AG20443 (cell line): Measurements from ENCODE around the gene IL13.
A peak's percentile ranks its signal among the peaks of the same experiment; 100 is the strongest.

Experiments
- DNase-seq: peaks from one replicate; pipeline ENCODE4 v3.0.0; 2012; ENCODE audit warnings: low spot score, mixed read lengths

The IL13 gene

DNA sequence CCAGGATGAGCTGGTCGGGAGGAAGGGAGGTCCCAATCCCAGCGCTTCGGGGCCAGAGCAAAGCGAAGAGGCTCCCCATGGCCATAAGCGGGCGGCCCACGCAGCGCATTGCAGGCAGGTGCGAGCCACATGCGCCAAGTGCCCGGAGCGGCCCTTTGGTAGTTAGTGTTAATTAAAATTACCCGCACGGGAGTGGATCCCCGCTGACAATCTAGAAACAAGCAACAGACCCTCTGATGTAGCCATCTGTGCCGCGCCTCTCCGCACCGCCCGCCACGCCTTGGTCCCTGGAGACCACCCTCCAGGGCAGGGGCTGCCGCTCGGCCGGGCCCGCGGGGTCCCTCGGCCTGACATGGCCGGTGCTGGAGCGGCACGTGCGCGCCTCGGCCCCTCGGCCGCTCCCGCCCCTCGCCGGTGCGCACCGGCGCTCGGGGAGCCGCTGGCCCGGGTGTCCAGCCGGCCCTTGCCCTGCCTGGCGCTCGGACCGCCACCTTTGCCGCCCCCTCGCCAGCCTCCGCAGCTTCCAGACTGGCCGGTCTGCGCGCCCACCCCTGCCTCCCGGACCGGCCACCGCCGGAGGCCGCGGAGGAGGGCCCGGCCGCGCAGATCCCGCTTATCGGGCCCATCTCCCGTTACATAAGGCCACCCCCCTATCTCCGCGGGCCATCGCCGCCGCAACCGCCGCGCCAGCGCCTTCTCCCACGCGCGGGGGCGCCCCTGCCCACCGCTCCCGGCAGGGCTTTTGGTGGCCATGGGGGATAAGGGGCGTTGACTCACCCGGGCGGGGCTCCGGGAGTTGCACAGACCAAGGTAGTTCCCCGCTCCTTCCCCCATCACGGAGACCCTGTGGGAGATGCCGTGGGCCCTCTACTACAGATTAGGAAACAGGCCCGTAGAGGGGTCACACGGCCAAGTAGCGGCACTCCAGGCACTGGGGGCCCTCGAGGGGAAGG is 1.9 kb upstream of the IL13 start:
- DNase-seq = peak; percentile 62

DNA sequence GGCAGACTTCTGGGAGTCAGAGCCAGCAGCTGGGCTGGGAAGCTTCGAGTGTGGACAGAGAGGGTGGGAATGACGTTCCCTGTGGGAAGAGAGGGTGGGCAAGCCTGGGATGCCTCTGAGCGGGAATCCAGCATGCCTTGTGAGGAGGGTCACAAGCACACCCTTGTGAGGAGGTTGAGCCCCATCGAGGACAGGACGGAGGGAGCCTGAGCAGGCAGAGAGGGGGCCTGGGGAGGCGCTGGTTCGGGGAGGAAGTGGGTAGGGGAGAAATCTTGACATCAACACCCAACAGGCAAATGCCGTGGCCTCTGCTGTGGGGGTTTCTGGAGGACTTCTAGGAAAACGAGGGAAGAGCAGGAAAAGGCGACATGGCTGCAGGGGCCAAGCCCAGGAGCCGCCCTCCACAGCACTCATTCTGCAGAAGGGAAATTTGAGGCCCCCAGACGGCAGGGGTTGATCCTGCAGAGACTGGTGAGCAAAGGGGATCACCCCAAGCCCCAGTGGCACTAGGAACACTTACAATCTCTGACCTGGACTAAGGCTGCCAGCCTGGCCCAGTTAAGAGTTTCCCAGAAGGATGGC is 1.1 kb upstream of the IL13 start:
- DNase-seq = no peak

DNA sequence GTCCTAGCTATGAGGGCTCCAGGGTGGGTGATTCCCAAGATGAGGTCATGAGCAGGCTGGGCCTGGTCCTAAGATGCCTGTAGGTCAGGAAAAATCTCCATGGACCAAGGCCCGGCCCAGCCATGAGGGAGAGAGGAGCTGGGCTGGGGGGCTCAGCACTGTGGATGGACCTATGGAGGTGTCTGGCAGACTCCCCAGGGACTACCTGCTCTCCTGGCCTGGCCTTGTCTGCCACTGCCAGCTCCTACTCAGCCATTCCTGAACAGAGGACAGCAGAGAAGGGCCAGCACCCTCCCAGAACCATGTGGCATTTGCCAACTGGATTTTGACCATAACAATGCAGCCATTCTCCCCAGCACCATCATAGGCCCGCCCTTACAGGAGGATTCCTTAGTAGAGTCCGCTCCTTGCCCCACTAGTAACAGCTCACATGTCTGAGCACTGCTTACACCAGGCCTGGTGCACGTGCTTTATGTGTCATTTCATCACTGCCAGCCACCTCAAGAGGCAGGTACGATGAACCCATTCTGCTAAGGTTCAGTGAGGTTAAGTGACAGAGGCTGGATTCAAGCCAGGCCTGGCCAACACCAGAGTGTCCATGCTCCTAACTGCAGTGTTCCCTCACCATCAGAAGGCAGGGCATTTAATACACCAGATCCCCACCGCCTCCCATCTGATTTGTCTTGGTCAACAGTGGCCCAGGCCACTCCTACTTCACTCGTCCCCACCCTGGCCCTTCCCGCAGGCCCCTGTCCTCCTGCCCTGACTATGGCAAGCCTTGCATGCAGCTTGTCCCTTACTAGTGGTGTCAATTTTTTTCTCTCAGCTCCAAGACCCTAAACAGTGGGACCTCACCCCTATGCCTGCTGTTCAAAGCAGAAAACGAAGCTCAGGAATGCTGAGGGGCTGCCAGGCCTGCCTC is 669 bp downstream of the IL13 start:
- DNase-seq = no peak

DNA sequence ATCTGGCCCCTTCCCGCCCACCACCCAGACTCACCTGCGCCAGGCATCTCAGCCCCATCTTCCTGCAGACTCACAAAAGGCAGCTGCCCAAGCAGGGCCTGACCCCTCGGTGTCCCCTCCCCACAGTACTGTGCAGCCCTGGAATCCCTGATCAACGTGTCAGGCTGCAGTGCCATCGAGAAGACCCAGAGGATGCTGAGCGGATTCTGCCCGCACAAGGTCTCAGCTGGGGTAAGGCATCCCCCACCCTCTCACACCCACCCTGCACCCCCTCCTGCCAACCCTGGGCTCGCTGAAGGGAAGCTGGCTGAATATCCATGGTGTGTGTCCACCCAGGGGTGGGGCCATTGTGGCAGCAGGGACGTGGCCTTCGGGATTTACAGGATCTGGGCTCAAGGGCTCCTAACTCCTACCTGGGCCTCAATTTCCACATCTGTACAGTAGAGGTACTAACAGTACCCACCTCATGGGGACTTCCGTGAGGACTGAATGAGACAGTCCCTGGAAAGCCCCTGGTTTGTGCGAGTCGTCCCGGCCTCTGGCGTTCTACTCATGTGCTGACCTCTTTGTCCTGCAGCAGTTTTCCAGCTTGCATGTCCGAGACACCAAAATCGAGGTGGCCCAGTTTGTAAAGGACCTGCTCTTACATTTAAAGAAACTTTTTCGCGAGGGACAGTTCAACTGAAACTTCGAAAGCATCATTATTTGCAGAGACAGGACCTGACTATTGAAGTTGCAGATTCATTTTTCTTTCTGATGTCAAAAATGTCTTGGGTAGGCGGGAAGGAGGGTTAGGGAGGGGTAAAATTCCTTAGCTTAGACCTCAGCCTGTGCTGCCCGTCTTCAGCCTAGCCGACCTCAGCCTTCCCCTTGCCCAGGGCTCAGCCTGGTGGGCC is 1.9 kb downstream of the IL13 start:
- DNase-seq = no peak

DNA sequence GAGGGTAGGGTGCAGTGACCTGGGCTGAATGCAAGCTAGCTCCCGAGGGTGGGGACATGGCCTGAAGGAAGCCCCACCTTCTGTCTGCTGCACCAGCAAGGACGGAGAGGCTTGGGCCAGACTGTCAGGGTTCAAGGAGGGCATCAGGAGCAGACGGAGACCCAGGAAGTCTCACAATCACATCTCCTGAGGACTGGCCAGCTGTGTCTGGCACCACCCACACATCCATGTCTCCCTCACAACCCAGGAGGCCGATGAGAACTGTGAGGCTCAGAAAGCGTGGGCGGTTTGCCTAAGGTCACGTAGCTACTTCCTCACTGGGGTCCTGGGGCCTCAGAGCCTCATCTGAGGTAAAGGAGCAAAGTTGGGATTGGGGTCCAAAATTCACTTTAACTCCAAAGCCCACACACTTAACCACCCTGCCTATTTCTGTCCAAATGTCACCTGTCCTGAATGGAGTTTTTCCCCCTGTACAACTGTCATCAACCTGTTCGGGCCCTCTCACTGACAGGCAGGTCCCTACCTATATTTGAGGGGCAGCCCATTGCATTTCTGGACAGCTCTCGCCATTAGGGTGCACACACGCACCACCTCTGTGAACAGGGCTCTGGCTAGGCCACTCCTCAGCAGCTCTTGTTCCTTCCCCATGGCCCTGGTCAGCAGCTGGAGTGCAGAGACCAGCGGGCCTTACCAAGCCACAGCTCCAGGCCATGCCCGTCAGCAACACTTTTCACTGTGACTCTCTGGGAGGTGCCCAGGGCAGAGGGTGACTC is 3.4 kb downstream of the IL13 start:
- no peak for DNase-seq

DNA sequence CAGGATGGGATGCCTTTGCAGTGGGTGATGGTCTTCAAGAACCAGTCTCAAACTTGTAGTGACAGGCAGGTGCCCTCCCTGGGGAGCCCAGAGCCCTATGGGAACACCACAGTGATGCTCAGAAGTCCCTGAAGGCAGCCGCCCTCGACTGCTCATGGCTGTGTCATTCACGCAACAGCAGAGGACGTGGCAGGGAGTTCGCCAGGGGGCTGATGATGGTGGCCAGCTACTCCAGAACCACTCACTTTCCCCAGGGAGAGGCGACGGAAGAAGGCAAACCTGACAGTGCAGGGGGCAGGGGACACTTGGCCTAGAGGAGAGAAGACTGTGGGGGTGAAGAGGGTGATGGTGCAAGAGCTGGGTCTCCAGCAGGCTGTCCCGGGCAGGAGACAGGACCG is 4.0 kb downstream of the IL13 start:
- DNase-seq = no peak

DNA sequence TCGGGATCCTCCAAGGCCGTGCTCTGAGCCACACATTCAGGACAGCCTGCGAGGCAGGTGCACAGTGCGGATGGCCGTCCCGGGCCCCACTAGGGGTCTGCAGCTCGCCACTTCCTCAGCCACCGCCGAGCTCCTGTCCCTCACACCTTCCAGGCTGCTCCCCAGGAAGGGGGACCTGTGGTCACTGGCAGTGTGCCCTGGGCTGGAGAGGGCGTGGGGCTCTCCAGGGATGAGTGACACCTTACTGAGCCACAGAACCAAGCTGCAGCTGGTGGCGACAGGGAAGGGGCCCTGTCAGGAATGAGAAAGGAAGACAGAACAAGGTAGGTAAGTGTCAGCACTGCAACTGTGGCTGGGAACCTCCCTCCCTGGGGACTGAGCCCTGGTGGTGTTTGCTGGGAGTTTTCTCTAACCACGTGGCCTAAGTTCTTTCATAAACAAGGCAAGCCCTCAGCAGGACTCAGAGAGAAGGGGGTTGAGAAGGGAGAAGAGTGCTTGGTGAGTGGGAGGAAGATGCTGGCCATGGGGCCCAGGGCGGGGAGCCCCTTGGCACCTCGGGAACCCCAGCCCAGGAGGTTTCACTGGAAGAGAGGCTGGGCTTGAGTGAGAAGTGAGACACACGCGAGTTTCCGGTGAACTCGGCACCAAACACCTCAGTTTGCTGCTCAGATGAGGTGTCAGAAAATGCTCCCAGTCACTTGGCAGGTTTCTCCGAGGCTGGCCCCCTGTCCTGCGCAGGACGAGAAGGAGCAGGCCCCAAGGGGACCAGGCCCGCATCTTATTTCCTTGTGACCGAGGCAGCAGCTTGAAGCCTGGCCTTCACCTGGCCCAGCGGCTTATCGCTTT is 5.2 kb downstream of the IL13 start:
- no peak for DNase-seq

DNA sequence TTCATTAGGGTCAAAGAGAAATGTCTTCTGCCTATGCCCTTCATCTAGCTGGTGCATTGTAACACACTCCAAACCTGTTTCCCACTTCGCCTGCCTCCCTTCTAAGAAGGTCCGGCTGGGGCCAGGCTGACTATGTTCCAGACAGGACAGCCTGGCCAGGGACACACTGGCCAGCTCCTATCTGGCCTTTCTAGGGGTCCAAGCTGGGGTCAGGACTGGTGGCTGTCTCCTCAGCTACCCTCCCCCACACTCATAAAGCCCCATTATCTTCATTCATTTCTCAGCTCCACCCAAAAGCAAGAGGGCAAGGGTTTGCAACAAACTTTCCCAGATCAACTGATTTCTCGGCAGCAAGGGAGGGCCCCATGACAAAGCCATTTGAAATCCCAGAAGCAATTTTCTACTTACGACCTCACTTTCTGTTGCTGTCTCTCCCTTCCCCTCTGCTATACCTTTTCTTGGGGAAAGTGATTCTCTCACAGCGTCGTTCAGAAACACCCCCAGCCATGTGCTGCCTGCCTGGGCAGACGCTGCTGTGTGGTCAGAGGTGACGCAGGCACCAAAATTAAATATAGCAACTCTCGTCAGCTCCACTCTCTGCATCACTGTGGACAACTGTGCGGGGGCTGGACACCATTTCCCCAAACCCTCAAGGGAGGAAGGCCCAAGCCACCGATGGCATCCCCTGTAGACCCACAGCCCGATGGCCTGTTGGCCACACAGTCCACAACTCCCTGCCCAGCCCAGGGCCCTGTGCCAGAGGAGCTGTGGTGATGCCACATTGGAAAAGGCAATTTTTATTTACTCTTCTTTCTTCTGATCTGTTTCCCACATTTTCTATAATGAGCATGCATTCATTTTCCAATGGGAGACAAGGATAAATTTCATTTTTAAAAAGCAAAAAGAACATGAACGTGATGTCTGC is 6.1 kb downstream of the IL13 start:
- DNase-seq = no peak

DNA sequence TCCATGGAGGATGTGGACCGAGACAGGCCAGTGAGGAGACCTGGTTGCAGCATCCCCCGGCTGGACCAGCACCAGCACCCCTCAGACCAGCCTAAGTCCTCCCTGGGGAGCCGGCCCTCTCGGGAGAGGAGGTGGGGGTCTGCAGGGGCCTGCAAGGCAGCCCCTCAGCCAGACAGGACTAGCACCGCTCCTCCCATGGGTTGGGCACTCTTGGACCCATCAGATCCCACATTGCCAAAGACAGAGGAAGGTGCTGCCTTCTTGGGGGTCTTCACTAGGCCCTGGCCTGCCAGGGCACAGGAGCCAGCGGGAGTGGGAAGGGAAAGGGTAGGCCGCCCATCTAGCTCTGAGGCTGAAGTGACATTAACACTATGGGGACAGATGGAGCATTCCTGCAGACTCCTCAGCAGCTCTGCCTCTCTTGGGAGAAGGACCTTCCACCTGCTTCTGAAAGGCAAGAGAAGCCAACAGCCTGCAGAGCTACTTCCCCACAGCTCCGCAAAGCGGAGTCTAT is 6.8 kb downstream of the IL13 start:
- DNase-seq = no peak

DNA sequence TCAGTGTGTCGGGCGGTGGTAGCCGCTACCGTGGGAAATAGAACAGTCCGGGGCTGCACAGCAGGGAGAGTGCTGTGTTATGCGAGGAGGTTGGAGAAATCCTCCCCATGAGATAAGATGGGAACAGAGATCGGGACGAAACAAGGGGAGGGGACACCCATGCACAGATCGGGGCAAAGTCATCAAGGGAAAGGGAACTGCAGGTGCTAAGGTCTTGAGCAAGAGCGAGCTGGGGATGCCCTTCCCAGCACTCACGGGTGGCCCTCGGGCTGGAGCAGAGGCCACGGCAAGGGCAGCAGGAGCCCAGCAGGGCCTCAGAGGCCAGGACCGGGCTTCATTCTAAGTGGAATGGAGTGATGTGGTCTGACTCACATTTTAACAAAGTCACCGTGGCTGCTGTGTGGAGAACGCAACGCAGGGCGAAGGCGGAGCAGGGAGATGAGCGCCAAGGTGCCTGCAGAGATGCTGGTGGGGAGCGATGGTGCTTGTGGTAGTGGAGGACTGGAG is 7.7 kb downstream of the IL13 start:
- no peak for DNase-seq

DNA sequence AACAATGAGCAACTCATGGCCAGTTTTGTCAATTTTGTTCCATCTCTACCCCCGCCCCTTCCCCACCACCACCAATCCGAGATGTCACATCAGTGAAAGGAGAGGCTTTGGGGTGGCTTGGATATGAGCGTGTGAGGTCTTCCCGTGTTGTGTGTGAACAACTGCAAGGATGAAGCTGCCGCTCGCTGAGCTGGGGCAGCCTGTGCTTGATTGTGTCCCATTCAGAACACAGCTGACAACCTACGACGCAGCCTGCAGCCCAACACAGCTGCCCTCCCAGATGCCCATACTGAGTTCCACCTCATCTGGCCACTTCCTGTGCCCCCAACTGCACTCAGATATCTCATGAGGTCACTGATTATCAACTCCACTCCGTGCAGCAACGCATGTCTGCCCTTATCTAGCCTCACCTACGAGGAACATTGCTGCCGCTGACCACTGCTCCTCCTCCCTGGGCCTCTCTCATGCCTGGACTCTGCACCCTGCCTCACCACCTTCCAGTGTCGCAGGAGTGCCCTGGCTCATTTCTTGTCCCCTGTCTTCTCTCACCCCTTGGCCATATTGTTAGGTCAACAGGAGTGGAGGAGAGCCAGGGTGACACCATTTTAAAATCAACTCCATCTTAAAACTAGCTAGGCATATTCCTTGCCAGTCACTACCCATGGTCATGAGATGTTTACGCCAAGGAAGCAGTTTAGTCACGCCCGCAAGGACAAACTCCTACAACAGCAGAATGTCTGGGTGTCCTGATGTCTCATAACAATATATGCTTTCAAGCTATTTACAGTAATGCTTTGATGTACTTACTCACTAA is 8.5 kb downstream of the IL13 start:
- no peak for DNase-seq

DNA sequence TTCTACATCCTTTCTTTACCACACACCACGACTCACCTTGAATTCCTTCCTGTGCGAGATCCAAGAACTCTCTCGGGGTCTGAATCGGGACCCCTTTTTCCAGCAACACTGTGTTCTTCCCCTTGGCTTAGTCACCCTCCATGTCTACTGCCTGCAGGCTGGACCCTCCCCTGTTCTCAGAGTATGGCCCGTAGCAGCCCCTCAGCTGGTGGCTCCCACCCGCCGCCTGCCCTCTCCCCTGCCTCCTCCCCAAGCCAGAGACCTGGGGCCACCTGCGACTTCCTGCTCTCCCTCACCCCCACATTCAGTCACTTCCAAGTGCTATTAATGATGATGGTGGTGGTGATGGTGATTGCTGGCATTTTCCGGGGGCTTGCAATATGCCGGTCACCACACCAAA is 9.3 kb downstream of the IL13 start:
- no peak for DNase-seq

DNA sequence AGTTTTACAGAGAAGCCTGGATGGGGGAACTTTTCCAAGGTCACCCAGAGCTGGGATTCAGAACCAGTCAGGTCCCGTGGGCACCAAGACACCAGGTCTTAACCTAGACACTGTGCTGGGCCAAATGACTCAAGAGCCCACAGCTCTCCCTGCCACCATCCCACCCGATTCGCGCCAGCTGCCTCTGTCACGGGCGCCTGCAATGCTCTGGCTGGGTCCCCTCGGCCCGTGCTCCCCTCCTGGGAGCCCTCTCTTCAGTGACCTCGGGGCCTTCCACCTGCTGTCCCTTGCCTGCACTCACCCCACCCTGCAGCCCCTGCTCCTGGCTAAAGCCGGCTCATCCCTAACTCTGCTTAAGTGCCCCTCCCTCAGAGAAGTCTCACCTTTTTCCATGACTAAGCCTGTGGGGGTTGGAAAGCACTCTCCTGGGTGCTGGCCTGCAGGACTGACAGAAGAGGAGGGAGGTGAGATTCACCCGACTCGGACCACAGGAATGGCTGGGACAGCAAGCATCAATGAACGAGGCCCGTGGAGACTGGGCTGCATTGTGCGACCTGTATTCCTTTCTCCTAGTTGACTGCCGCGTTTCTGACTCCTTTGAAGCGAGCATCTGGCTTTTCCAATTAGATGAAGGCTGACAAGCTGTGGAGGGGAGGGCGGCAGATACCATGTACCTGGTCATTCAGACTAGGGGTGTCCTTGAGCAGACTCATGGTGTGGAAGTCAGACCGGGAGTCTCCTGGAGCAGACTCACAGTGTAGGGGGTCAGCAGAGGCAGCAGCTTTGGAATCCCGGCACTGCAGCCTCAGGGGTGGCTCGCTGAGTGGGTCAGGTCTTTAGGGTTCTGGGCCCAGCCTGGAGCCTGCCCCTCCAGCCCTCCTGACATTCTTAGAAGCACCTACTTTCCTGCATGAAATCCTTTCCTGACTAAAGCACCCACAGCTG is 10.1 kb downstream of the IL13 start:
- no peak for DNase-seq

DNA sequence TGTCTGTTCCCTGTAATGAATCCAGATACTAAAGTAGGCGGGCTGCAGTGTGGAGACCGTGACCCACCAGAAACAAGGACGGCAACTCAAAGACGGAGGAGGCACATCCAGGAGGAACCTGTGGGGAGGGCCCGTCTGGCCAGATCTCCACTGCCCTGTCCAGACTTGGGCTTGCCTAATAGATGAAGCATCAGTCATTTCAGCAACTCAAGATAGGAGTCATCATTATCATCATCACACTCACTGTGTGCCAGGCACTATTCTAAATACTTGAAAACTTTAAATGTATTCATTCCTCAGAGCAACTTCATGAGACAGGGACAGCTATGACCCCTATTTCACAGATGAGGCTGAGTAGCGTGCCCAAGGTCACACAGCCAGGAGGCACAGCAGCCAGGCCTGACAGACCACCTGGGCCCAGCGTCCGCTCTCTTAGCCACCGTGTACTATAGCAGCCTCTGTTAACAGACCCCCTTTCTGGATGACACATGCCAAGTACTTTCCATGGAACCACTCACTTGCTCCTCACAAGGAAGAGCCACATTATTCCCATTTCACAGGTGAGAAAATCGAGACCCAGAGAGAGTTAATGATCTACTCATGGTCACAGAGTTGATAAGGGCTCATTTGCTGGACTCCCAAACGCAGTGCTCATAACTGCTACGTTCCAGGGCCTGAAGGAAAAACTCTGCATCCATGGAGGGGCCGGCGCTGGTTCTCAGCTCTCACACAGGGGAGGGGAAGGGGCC is 10.9 kb downstream of the IL13 start:
- DNase-seq = no peak

DNA sequence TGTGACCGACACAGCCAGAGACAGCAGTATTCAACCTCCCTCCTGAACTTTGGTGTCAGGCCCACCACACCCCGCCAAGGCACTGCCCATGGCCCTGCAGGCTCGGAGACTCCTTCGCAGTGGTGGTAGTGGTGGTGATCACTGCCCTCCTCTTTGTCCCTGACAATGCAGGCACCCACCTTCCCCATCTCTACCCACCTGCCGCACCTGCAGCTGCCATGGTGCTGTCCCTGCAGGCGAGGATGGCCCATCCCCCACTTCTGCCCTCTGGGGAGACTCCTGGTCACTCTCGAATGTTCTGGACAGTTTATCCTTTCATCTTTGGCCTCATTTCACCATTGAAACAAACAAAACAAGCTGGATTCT is 11.5 kb downstream of the IL13 start:
- no peak for DNase-seq
